NCI-H2227 (cell line): Measurements from ENCODE around the gene SURF4.

Experiments used
- DNase-seq: peaks from one replicate; lab custom pipeline; 2025; ENCODE audit not compliant: unreplicated experiment; lab: John Stamatoyannopoulos, UW

The SURF4 gene

GRCh38 chr9:133353548-133353947 is 22.3 kb downstream of the SURF4 start:
- no peak for DNase-seq

- DNase-seq, result no peak
These were observed 23.1 kb downstream of the SURF4 start for GRCh38 chr9:133352635-133353340.

DNA sequence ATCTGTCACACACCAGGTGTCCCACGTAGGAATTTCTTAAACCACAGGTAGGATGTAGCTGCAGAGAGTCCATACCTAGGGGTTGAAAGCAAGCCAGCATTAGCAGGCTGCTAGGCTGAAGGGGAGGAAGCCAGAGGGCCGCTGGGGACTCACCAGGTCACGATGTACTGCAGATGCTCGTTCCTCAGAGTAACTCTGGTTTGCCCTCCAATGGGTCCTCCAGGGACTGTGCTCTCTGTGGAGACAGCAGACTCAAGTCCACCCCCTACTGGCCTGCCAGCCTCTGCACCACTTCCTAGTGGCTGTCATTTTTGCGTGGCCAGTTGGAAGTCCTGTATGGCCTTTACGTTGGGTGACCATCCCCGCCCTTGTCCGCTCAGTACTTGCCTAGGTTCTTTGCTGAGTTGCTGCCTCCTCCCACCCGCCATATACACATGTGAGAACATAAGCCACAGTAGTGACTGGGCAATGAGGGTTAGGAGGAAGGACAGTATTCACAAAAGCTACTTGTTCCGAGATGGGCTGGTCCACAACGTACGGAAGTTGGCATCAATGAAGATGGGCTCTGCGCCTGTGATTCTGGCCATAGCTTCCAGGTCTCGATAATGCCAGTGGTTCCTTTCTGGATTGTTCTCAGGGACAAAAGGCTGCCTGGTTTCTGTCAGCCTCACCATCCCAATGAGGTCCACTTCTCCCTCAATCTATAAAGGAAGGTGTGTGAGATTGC is 23.8 kb downstream of the SURF4 start:
- peak; percentile 14 for DNase-seq

GRCh38 chr9:133351526-133351907 is 24.3 kb downstream of the SURF4 start:
- no peak for DNase-seq

GRCh38 chr9:133349965-133350616 is 25.8 kb downstream of the SURF4 start:
- no peak for DNase-seq

- DNase-seq, result no peak
These were observed 26.9 kb downstream of the SURF4 start for GRCh38 chr9:133348718-133349573.

- DNase-seq, result peak; percentile 94
These were observed 27.7 kb downstream of the SURF4 start, which contains the start of the genes MED22 and RPL7A for GRCh38 chr9:133347985-133348717. MED22 (minus strand) TSS chr9:133348131; CDS start chr9:133346662, 1,469 bp downstream. RPL7A (plus strand) TSS chr9:133348218; CDS start chr9:133348244, 26 bp downstream.

DNA sequence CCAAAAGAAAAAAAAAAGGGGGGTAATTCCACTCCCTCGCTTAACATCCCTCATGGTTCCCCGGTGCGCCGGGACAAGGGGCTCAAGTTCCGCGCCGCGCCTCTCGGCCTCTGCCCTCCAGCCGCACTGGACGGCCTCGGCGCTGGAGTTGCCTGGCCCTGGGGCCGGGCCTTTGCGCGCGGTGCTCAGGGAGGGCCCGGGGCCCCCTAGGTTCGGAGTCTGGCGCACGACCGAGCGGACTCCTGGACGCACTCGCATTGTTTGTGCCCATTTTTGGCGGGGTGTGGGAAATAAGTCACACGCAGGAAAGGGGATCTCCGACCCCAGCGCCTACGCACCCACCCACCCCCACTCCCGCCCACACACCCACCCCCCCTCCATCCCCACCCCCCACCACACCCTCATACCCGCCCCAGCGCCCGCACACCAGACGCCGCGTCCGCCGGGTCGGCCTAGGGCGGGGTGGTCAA is 28.3 kb downstream of the SURF4 start:
- DNase-seq, result peak; percentile 39

DNA sequence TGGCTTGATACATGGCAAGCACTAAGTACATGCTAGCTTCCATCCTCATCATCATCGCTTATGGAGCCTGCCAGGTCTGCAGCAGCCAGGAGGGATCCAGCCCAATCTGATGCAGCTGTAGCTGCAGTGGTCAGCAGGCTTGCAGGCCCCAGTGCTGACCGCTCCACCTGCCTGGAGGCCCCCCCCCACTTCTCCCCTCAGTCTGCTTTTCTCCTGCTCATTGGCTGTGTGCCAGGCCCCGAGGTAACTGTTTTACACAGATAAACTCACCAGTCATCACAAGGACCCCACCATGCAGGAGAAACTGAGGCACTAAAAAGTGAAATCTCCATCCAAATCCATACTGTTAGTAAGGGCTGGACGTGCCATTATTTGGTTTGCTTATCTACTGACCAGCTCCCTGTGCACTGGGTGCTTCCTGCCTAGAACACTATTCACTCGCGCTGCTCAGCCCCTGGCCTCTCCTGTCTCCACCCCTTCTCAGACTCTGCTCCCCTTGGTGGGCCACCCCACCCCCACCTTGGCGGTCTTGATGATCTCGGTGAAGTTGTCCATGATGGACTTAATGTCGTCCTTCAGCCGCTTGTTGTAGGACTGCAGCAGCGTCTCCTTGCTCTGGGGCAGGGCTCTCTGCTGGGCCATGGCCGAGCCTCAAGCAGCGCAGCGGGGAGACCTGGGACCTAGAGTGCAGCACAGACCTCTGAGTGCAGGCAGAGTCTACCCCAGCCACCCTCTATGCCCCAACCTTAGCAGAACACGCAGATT is 29.7 kb downstream of the SURF4 start:
- DNase-seq, result no peak

DNA sequence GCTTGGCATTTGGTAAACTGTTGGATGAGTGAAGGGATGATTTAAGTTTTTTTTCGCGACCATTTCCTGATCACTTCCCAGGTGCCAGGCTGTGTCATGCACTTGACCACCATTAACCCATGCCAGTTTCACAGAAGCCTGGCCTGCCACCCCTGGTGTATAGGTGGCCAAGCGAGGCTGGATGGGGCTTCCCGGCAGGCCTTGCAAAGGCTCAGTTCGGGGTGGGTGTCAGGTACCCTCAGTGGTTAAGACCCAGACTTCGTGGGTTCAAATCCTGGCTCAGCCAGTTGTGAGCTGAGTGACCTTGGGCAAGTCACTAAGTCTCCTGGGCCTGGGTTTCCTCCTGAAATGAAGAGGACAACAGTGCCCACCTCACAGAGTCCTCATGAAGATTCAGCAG is 30.3 kb downstream of the SURF4 start:
- no peak for DNase-seq

- DNase-seq, result no peak
These were observed 30.9 kb downstream of the SURF4 start for GRCh38 chr9:133344979-133345378.

- DNase-seq, result no peak
These were observed 31.8 kb downstream of the SURF4 start for GRCh38 chr9:133344071-133344470.

DNA sequence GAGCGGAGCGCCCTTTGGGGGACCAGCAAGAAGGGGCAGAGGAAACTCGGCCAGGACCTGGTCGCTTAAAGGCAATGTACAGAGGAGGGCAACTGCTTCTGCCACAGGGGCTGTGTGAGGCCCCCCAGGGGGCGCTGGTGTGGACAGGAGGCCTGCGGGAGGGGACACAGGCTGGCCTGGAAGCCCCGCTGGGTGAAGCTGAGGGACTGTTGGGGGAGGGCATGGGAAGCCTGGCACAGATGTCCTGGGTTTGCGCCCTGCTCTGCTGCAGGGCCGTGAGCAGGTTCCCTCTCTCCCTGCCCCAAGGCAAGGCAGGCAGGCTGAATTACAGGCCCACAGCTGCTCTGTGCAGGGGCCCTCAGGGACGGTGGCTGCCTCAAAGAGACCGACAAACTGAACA is 33.3 kb downstream of the SURF4 start:
- DNase-seq, result no peak

DNA sequence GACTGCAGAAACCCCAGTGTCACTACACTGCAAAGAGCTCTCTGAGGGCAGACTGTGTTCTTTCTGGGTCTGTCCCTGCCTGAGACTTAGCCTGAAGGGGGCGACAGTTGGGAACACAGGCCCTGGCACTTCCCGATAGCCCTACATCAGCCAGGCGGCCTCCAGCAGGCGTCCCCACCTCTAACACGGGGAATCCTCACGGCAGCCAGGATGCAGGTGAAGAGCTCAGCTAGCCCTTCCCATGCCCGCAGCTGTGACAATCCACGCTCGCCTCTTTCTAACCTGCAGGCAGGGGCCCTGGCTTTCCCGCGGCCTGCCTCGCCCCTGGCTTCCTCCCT is 33.8 kb downstream of the SURF4 start:
- no peak for DNase-seq

- no peak for DNase-seq
These were observed 34.3 kb downstream of the SURF4 start for GRCh38 chr9:133341369-133342068.

DNA sequence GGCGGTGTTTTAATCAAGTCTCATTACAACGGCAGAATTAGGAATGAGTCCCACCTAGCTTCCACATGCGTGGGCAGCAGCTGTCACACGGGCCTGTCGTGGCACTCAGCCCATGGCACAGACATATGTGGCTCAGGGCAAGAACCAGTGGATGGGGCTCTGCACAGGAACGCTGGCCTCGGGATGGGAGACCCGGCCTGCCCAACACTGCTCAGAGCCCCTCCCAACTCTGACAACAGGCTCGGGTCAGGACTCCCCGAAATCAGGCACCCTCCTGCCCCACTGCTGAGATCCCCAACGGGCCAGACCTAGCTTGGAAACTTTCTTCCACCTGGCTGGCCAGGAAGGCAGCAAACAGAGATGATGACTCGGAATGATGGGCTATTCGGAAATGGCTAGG is 34.9 kb downstream of the SURF4 start:
- no peak for DNase-seq

DNA sequence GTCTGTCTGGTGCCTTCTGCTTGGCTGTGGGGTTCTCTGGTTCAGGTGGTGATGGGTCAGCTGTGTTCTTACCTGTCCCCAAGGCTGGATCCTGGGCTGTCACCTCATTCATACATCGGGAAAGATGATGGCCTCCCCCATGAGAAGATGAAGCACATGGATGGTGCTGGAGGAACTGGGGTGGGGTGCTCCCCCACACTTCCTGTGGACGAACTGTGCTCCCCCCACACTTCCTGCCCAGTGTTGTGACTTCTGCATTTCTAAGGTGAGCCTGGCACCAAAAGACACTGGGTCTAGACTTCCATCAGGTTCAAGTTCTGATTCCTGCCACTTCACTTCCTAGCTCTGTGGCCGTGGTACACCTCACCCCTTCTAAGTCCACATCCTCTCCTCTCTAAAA is 35.6 kb downstream of the SURF4 start:
- DNase-seq, result no peak

- no peak for DNase-seq
These were observed 36.2 kb downstream of the SURF4 start for GRCh38 chr9:133339641-133340040.
